H9 (cell line): ENCODE measurements around the gene STK10. TPM values are rescaled to one million over a fixed set of nuclear protein-coding genes. Genes with fewer than 3 reads are reported as not detected.
A peak's percentile ranks its signal among the peaks of the same experiment; 100 is the strongest.

Experiments used
- DNase-seq: peaks from one replicate; pipeline ENCODE4 v3.0.0-alpha.2; 2017
- H2AFZ ChIP-seq: one replicate; pipeline ENCODE4 v1.6.1; 2013; ENCODE audit warnings: mild to moderate bottlenecking, low read length, control low read depth, moderate library complexity
- H2AK5ac ChIP-seq: 2 replicates; pipeline ENCODE4 v1.6.1; 2013; ENCODE audit warnings: low read length, control low read depth, mixed read lengths; ENCODE audit not compliant: insufficient read length
- H2BK120ac ChIP-seq: one replicate; pipeline ENCODE4 v1.6.1; 2013; ENCODE audit warnings: low read depth, mild to moderate bottlenecking, low read length, control low read depth, inconsistent platforms; ENCODE audit not compliant: poor library complexity, severe bottlenecking
- H2BK12ac ChIP-seq: 2 replicates; pipeline ENCODE4 v1.6.1; 2013; ENCODE audit warnings: low read length, control low read depth, mixed read lengths, low read depth; ENCODE audit not compliant: insufficient read length
- H2BK15ac ChIP-seq: 2 replicates; pipeline ENCODE4 v1.6.1; 2013; ENCODE audit warnings: low read depth, low read length, control low read depth
- H2BK20ac ChIP-seq: one replicate; pipeline ENCODE4 v1.6.1; 2013; ENCODE audit warnings: low read depth, mild to moderate bottlenecking, low read length, control low read depth, inconsistent platforms; ENCODE audit not compliant: poor library complexity, severe bottlenecking
- H2BK5ac ChIP-seq: 2 replicates; pipeline ENCODE4 v1.6.1; 2013; ENCODE audit warnings: low read length, control low read depth, mixed read lengths; ENCODE audit not compliant: insufficient read length
- H3K14ac ChIP-seq: 2 replicates; pipeline ENCODE4 v1.6.1; 2013; ENCODE audit warnings: low read length, control low read depth; ENCODE audit not compliant: insufficient read depth
- H3K18ac ChIP-seq: 2 replicates; pipeline ENCODE4 v1.6.1; 2013; ENCODE audit warnings: low read depth, mild to moderate bottlenecking, mixed read lengths, low read length, control low read depth; ENCODE audit not compliant: insufficient read length
- H3K23ac ChIP-seq: 2 replicates; pipeline ENCODE4 v1.6.1; 2013; ENCODE audit warnings: low read length, control low read depth, mixed read lengths, low read depth; ENCODE audit not compliant: insufficient read length
- H3K23me2 ChIP-seq: 2 replicates; pipeline ENCODE4 v1.6.1; 2013; ENCODE audit warnings: low read depth, mild to moderate bottlenecking, mixed read lengths, low read length, control low read depth; ENCODE audit not compliant: insufficient read length, poor library complexity, severe bottlenecking
- H3K27ac ChIP-seq: 2 replicates; pipeline ENCODE4 v1.5.1; 2013; ENCODE audit warnings: low read length, control low read depth, mixed read lengths, low read depth; ENCODE audit not compliant: insufficient read length
- H3K27me3 ChIP-seq: 2 replicates; pipeline ENCODE4 v1.6.1; 2013; ENCODE audit warnings: low read length, control low read depth, inconsistent platforms; ENCODE audit not compliant: insufficient read depth
- H3K4ac ChIP-seq: 2 replicates; pipeline ENCODE4 v1.6.1; 2013; ENCODE audit warnings: low read depth, mild to moderate bottlenecking, control low read depth, inconsistent platforms, low read length, moderate library complexity
- H3K4me1 ChIP-seq: 2 replicates; pipeline ENCODE4 v1.6.1; 2013; ENCODE audit warnings: low read length, control low read depth, inconsistent platforms; ENCODE audit not compliant: insufficient read depth
- H3K4me2 ChIP-seq: 2 replicates; pipeline ENCODE4 v1.6.1; 2013; ENCODE audit warnings: low read length, control low read depth, mixed read lengths; ENCODE audit not compliant: insufficient read length, insufficient read depth
- H3K56ac ChIP-seq: 2 replicates; pipeline ENCODE4 v1.6.1; 2013; ENCODE audit warnings: low read depth, mild to moderate bottlenecking, mixed read lengths, low read length, control low read depth; ENCODE audit not compliant: insufficient read length
- H3K79me1 ChIP-seq: 2 replicates; pipeline ENCODE4 v1.6.1; 2013; ENCODE audit warnings: low read depth, mild to moderate bottlenecking, moderate library complexity, low read length, control low read depth, inconsistent platforms; ENCODE audit not compliant: insufficient read depth, poor library complexity, severe bottlenecking
- H3K79me2 ChIP-seq: 2 replicates; pipeline ENCODE4 v1.6.1; 2013; ENCODE audit warnings: low read length, control low read depth, inconsistent platforms; ENCODE audit not compliant: insufficient read depth
- H3K9ac ChIP-seq: 2 replicates; pipeline ENCODE4 v1.6.1; 2013; ENCODE audit warnings: low read length, control low read depth, mixed read lengths; ENCODE audit not compliant: insufficient read length; ENCODE audit errors: extremely low read depth
- H3K9me3 ChIP-seq: one replicate; pipeline ENCODE4 v1.6.1; 2013; ENCODE audit warnings: low read depth, low read length, inconsistent platforms; ENCODE audit not compliant: control insufficient read depth
- H3T11ph ChIP-seq: one replicate; pipeline ENCODE4 v1.6.1; 2013; ENCODE audit warnings: mild to moderate bottlenecking, low read length, control low read depth, inconsistent platforms
- H4K20me1 ChIP-seq: one replicate; pipeline ENCODE4 v1.6.1; 2013; ENCODE audit not compliant: control insufficient read depth, insufficient read length, insufficient read depth
- H4K5ac ChIP-seq: 2 replicates; pipeline ENCODE4 v1.6.1; 2013; ENCODE audit warnings: low read depth, mild to moderate bottlenecking, mixed read lengths, low read length, control low read depth; ENCODE audit not compliant: insufficient read length
- H4K8ac ChIP-seq: replicated peaks from 2 replicates; pipeline ENCODE4 v1.6.1; 2013; ENCODE audit warnings: low read length, control low read depth, mixed read lengths, low read depth; ENCODE audit not compliant: insufficient read length
- H4K91ac ChIP-seq: 2 replicates; pipeline ENCODE4 v1.6.1; 2013; ENCODE audit warnings: low read depth, mild to moderate bottlenecking, moderate library complexity, mixed read lengths, low read length, control low read depth; ENCODE audit not compliant: insufficient read length
- H3K27ac Mint-ChIP-seq, 3 experiments: 2 replicates in 2 of 3; 3 replicates in 1 of 3; pipeline ENCODE4 v1.8.0; 2020 to 2021; ENCODE audit warnings: mixed read lengths in 3 of 3, mild to moderate bottlenecking in 1 of 3, moderate library complexity in 1 of 3
- H3K27me3 Mint-ChIP-seq: 2 replicates; pipeline ENCODE4 v1.8.0; 2021; ENCODE audit warnings: low read depth, mild to moderate bottlenecking, moderate library complexity, mixed read lengths
- H3K36me3 Mint-ChIP-seq, 3 experiments: 2 replicates in 2 of 3; 3 replicates in 1 of 3; pipeline ENCODE4 v1.8.0; 2020 to 2021; ENCODE audit warnings: low read depth in 3 of 3, mixed read lengths in 3 of 3; ENCODE audit not compliant: insufficient read depth in 1 of 3
- H3K4me1 Mint-ChIP-seq, 2 experiments: 2 replicates each; pipeline ENCODE4 v1.8.0; 2020; ENCODE audit warnings: mixed read lengths in 2 of 2
- H3K4me3 Mint-ChIP-seq, 2 experiments: 2 replicates in 1 of 2; 3 replicates in 1 of 2; pipeline ENCODE4 v1.8.0; 2020 to 2021; ENCODE audit warnings: mild to moderate bottlenecking in 2 of 2, mixed read lengths in 2 of 2, moderate library complexity in 1 of 2
- H3K9me3 Mint-ChIP-seq, 2 experiments: 2 replicates in 1 of 2; 3 replicates in 1 of 2; pipeline ENCODE4 v1.8.0; 2020; ENCODE audit warnings: mild to moderate bottlenecking in 2 of 2, mixed read lengths in 2 of 2, moderate library complexity in 1 of 2
- CTCF ChIP-seq: fragments of 200-600 bp; sonication (generic); conservative IDR thresholded peaks from 3 replicates; pipeline ENCODE4 v1.8.0; 2021; ENCODE audit warnings: antibody characterized with exemption, mild to moderate bottlenecking
- WGBS: extraction: QIAGEN DNeasy Blood & Tissue Kit; methylation state at CpG from one replicate; pipeline ENCODE4 v1.1.7; 2013; ENCODE audit warnings: missing lambda C conversion rate, low lambda C conversion rate, mixed read lengths; ENCODE audit not compliant: insufficient read length; ENCODE audit errors: extremely low coverage; 5-methylcytosine and 5-hydroxymethylcytosine counted together
- total RNA-seq: library from RNA; stranded (reverse); gene quantifications from 2 replicates; pipeline ENCODE4 v1.2.1, GENCODE V29; 2021

Gene STK10
- total RNA-seq, 1 experiment from 2014 or later = 14.6 TPM

- no peak overlapping the region for H2BK120ac ChIP-seq
- H3K9me3 ChIP-seq = no peaks in the 10 kb centered on the region
- Mint-ChIP-seq H3K36me3 (peaks cover 0 to 2% (median 0%) of the 10 kb centered on the region in 3 experiments; a peak in 2 of 7 replicates), H3K9me3 (no peaks in the 10 kb centered on the region), H3K27me3 (no peaks in the 10 kb centered on the region), H3K27ac (no peak overlapping the region), H3K4me1 (peaks cover 0 to 8% of the 10 kb centered on the region in 2 experiments; a peak in 1 of 4 replicates), H3K4me3 (no peak overlapping the region)
- H2BK12ac ChIP-seq = no peak overlapping the region
- no peak overlapping the region for H2AFZ ChIP-seq
- no peak overlapping the region for H3K4me2 ChIP-seq
- H4K5ac ChIP-seq = no peak overlapping the region
- H3K14ac ChIP-seq = no peak overlapping the region
- no peak overlapping the region for H2BK15ac ChIP-seq
- H3K23ac ChIP-seq = no peak overlapping the region
- no peak overlapping the region for H2AK5ac ChIP-seq
- H2BK5ac ChIP-seq = no peak overlapping the region
- no peak overlapping the region for H3K27ac ChIP-seq
- no peak overlapping the region for H3K18ac ChIP-seq
- no peaks in the 10 kb centered on the region for H3K79me2 ChIP-seq
- no peak overlapping the region for H2BK20ac ChIP-seq
- TF ChIP-seq CTCF = no peak
- WGBS = 96% methylated on average over 4 of the region's 7 CpGs
- no peak overlapping the region for H3K56ac ChIP-seq
- peaks cover 3% of the 10 kb centered on the region for H3K23me2 ChIP-seq
- H3K4me1 ChIP-seq = no peaks in the 10 kb centered on the region
- H3K79me1 ChIP-seq = no peaks in the 10 kb centered on the region
- no peak overlapping the region for H4K91ac ChIP-seq
- DNase-seq = peak; percentile 3
- H3K4ac ChIP-seq = no peak overlapping the region
- no peak overlapping the region for H3T11ph ChIP-seq
- H4K8ac ChIP-seq = no peak overlapping the region
- H4K20me1 ChIP-seq = peaks cover 3% of the 10 kb centered on the region
- no peak overlapping the region for H3K9ac ChIP-seq
- H3K27me3 ChIP-seq = no peaks in the 10 kb centered on the region
Observed at GRCh38 chr5:172089298-172090117, 98.5 kb downstream of the STK10 start.
